ENCODE results near the gene KRTAP5-9.
"Not testable (repeated sequence)": the region's sequence is repeated elsewhere in the genome, so short reads cannot be mapped to it uniquely, and the experiment has no call there.

KRTAP5-9 gene

GRCh38 chr11:71548120-71548519 is at the start of gene KRTAP5-9:
Gene KRTAP5-9 (plus strand): TSS chr11:71548420. CDS start chr11:71548658, 238 bp downstream.
- no peak for DNase-seq

- peak; percentile 30 for DNase-seq
These were observed 49.1 kb upstream of the KRTAP5-9 start for GRCh38 chr11:71499125-71499524.

GRCh38 chr11:71499546-71499945 is 48.7 kb upstream of the KRTAP5-9 start:
- no peak for DNase-seq

- DNase-seq, result no peak
These were observed 47.6 kb upstream of the KRTAP5-9 start for GRCh38 chr11:71500601-71501021.

GRCh38 chr11:71501071-71501985 is 46.9 kb upstream of the KRTAP5-9 start:
- DNase-seq, result no peak

- DNase-seq, result no peak
These were observed 46.2 kb upstream of the KRTAP5-9 start for GRCh38 chr11:71502026-71502425.

- DNase-seq, result no peak
These were observed 45.3 kb upstream of the KRTAP5-9 start for GRCh38 chr11:71502871-71503435.

- no peak for DNase-seq
These were observed 43.7 kb upstream of the KRTAP5-9 start for GRCh38 chr11:71504531-71504930.

- no peak for DNase-seq
These were observed 43.2 kb upstream of the KRTAP5-9 start for GRCh38 chr11:71505001-71505400.

GRCh38 chr11:71505781-71506180 is 42.4 kb upstream of the KRTAP5-9 start:
- no peak for DNase-seq

- DNase-seq, result no peak
These were observed 41.1 kb upstream of the KRTAP5-9 start for GRCh38 chr11:71507102-71507501.

- DNase-seq, result no peak
These were observed 29.4 kb upstream of the KRTAP5-9 start for GRCh38 chr11:71518506-71519471.

- no peak for DNase-seq
These were observed 28.7 kb upstream of the KRTAP5-9 start for GRCh38 chr11:71519546-71519945.

GRCh38 chr11:71525188-71525937 is 22.9 kb upstream of the KRTAP5-9 start:
- no peak for DNase-seq

GRCh38 chr11:71525938-71526495 is 22.2 kb upstream of the KRTAP5-9 start:
- no peak for DNase-seq

GRCh38 chr11:71526796-71527575 is 21.2 kb upstream of the KRTAP5-9 start, which contains the start of gene KRTAP5-7:
Gene KRTAP5-7 (plus strand): TSS chr11:71527267. CDS start chr11:71527301, 34 bp downstream.
- not testable (repeated sequence) for DNase-seq

- DNase-seq, result no peak
These were observed 20.5 kb upstream of the KRTAP5-9 start for GRCh38 chr11:71527576-71528210.

- DNase-seq, result no peak
These were observed 17.6 kb upstream of the KRTAP5-9 start for GRCh38 chr11:71530602-71531001.

GRCh38 chr11:71532036-71532610 is 16.1 kb upstream of the KRTAP5-9 start:
- DNase-seq, result no peak
